SK-N-SH (cell line): ENCODE data around the gene LIM2. TPM values are rescaled to one million over a fixed set of nuclear protein-coding genes. Genes with fewer than 3 reads are reported as not detected.

Experiments
- CTCF ChIA-PET: fragments of 300-600, 350-600 bp; formaldehyde crosslinking; extraction: SDS; loops from one replicate; lab custom pipeline; 2021; lab: Yijun Ruan, JAX
- POLR2A ChIA-PET: fragments of 350-600 bp; sonication (Branson Sonifier 250); formaldehyde crosslinking; extraction: SDS; loops from one replicate; lab custom pipeline; 2020; ENCODE audit warnings: antibody characterized with exemption, inconsistent platforms; lab: Yijun Ruan, JAX
- DNase-seq: peaks from one replicate; pipeline ENCODE4 v3.0.0; 2012
- H2AFZ ChIP-seq: fragments of 200-600 bp; sonication (generic); 2 replicates; pipeline ENCODE4 v1.8.1; 2016; ENCODE audit warnings: antibody characterized with exemption, mild to moderate bottlenecking, low read depth
- H3F3A ChIP-seq: fragments of 200-600 bp; sonication (generic); replicated peaks from 2 replicates; pipeline ENCODE3; 2016; ENCODE audit warnings: antibody characterized with exemption, mild to moderate bottlenecking; ENCODE audit not compliant: insufficient read depth
- H3K27ac ChIP-seq, 2 experiments: fragments of 200-500 bp in 1 of 2; fragments of 200-600 bp in 1 of 2; sonication (Bioruptor generic) in 1 of 2; sonication (generic), shearing (Covaris generic) in 1 of 2; 2 replicates each; pipeline versions ENCODE4 v1.5.1 to v1.6.1; 2014 to 2016; ENCODE audit warnings: low read depth in 2 of 2, inconsistent platforms in 1 of 2, low read length in 1 of 2, mild to moderate bottlenecking in 1 of 2, mixed read lengths in 1 of 2
- H3K27me3 ChIP-seq: fragments of 200-600 bp; sonication (generic), shearing (Covaris generic); 2 replicates; pipeline ENCODE4 v1.6.1; 2016; ENCODE audit warnings: mixed run types; ENCODE audit not compliant: insufficient read depth
- H3K36me3 ChIP-seq, 2 experiments: fragments of 200-500 bp in 1 of 2; fragments of 200-600 bp in 1 of 2; sonication (Bioruptor generic) in 1 of 2; sonication (generic) in 1 of 2; replicated peaks in 1 of 2; 2 replicates each; pipeline versions ENCODE3 to v1.5.1; 2014 to 2016; ENCODE audit warnings: low read length in 1 of 2, mild to moderate bottlenecking in 1 of 2; ENCODE audit not compliant: insufficient read depth in 2 of 2, control insufficient read depth in 1 of 2
- H3K4me1 ChIP-seq, 2 experiments: fragments of 200-500 bp in 1 of 2; fragments of 200-600 bp in 1 of 2; sonication (Bioruptor generic) in 1 of 2; sonication (generic), shearing (Covaris generic) in 1 of 2; 2 replicates each; pipeline versions ENCODE4 v1.5.1 to v1.6.1; 2014 to 2016; ENCODE audit warnings: low read depth in 1 of 2, low read length in 1 of 2, mixed run types in 1 of 2; ENCODE audit not compliant: insufficient read depth in 2 of 2, control insufficient read depth in 1 of 2
- H3K4me2 ChIP-seq: fragments of 200-600 bp; sonication (generic), shearing (Covaris generic); 2 replicates; pipeline ENCODE4 v1.6.1; 2017; ENCODE audit warnings: mixed run types
- H3K4me3 ChIP-seq, 2 experiments: fragments of 200-500 bp in 1 of 2; fragments of 200-600 bp in 1 of 2; sonication (Bioruptor generic) in 1 of 2; sonication (generic), shearing (Covaris generic) in 1 of 2; 2 replicates each; pipeline versions ENCODE4 v1.5.1 to v1.8.1; 2014 to 2016; ENCODE audit warnings: low read depth in 2 of 2, inconsistent platforms in 1 of 2, low read length in 1 of 2, mild to moderate bottlenecking in 1 of 2, mixed read lengths in 1 of 2, moderate library complexity in 1 of 2
- H3K79me2 ChIP-seq: fragments of 200-600 bp; sonication (generic); 2 replicates; pipeline ENCODE4 v1.8.1; 2017; ENCODE audit warnings: mild to moderate bottlenecking; ENCODE audit not compliant: insufficient read depth
- H3K9ac ChIP-seq: fragments of 200-600 bp; sonication (generic); 2 replicates; pipeline ENCODE4 v1.6.1; 2017; ENCODE audit warnings: mixed run types
- H3K9me2 ChIP-seq: fragments of 200-600 bp; sonication (generic); 2 replicates; pipeline ENCODE4 v1.6.1; 2017; ENCODE audit warnings: mixed run types
- H3K9me3 ChIP-seq: fragments of 200-600 bp; sonication (generic); 2 replicates; pipeline ENCODE4 v1.6.1; 2017; ENCODE audit warnings: mixed run types, mild to moderate bottlenecking, moderate library complexity
- H4K20me1 ChIP-seq: fragments of 200-600 bp; sonication (generic); 2 replicates; pipeline ENCODE4 v1.6.1; 2017; ENCODE audit warnings: mild to moderate bottlenecking, mixed run types; ENCODE audit not compliant: insufficient read depth
- CTCF ChIP-seq: fragments of 200-600 bp; sonication (generic); IDR thresholded peaks from 2 replicates; pipeline ENCODE4 v1.6.1; 2017; ENCODE audit warnings: antibody characterized with exemption, mild to moderate bottlenecking, moderate library complexity
- EP300 ChIP-seq, 2 experiments: IDR thresholded peaks; 2 replicates each; pipeline versions ENCODE4 v1.4.0 to v1.6.1; 2012; ENCODE audit warnings: borderline replicate concordance in 1 of 2, low read depth in 1 of 2, low read length in 1 of 2
- FOXM1 ChIP-seq: IDR thresholded peaks from 2 replicates; pipeline ENCODE4 v1.4.0; 2012; ENCODE audit warnings: low read depth, mild to moderate bottlenecking
- JUND ChIP-seq: IDR thresholded peaks from 2 replicates; pipeline ENCODE4 v1.4.0; 2012
- MEF2A ChIP-seq: IDR thresholded peaks from 2 replicates; pipeline ENCODE4 v1.4.0; 2012; ENCODE audit warnings: low read depth, borderline replicate concordance
- MXI1 ChIP-seq: IDR thresholded peaks from 2 replicates; pipeline ENCODE4 v1.6.1; 2012; ENCODE audit warnings: mild to moderate bottlenecking, low read depth, low read length, improper control_type of control experiment
- NFIC ChIP-seq: IDR thresholded peaks from 2 replicates; pipeline ENCODE4 v1.4.0; 2012; ENCODE audit warnings: borderline replicate concordance
- PBX3 ChIP-seq: IDR thresholded peaks from 2 replicates; pipeline ENCODE4; 2012
- REST ChIP-seq: IDR thresholded peaks from 2 replicates; pipeline ENCODE4 v1.6.1; 2012; ENCODE audit warnings: mild to moderate bottlenecking, low read depth, low read length, moderate library complexity
- SIN3A ChIP-seq: IDR thresholded peaks from 2 replicates; pipeline ENCODE4 v1.6.1; 2012; ENCODE audit warnings: low read depth, mild to moderate bottlenecking, low read length, moderate library complexity, borderline replicate concordance
- YY1 ChIP-seq: IDR thresholded peaks from 2 replicates; pipeline ENCODE4 v1.4.0; 2012; ENCODE audit warnings: low read depth, mild to moderate bottlenecking
- WGBS: methylation state at CpG from one replicate; pipeline ENCODE4 v1.1.6; 2017; ENCODE audit warnings: low lambda C conversion rate; 5-methylcytosine and 5-hydroxymethylcytosine counted together
- polyA plus RNA-seq, 3 experiments: library from polyadenylated mRNA; depleted of rRNA; stranded (reverse); fragments of >200 nt; gene quantifications; 2 replicates each; pipeline ENCODE4 v1.2.3, GENCODE V29; 2012

Gene LIM2
- polyA plus RNA-seq, 1 of the 3 experiments (the other 2 are of a cell fraction) = not detected

- Histone ChIP-seq H3K79me2 (no peaks in the 10 kb centered on the region), H3K9me2 (no peaks in the 10 kb centered on the region), H3K4me1 (no peaks in the 10 kb centered on the region; a peak in 1 of 4 replicates), H2AFZ (no peak overlapping the region), H3K4me3 (no peak overlapping the region), H3K4me2 (no peak overlapping the region), H3K9ac (no peak overlapping the region), H4K20me1 (no peaks in the 10 kb centered on the region), H3K27me3 (no peaks in the 10 kb centered on the region), H3K27ac (no peak overlapping the region), H3K36me3 (no peaks in the 10 kb centered on the region), H3F3A (peaks cover 7% of the 10 kb centered on the region), H3K9me3 (no peaks in the 10 kb centered on the region)
- no peak for DNase-seq
- CTCF ChIA-PET = interaction anchor here (0.8 to 1.5 kb wide), 2 partner anchors 14 to 43 kb away, joined by 3 to 4 read pairs; partner anchors contain the start of gene VSIG10L
- TF ChIP-seq FOXM1 = no peak
- TF ChIP-seq SIN3A = no peak
- no peak for TF ChIP-seq JUND
- TF ChIP-seq EP300 (IDR thresholded peaks at IDR 0.05; ENCODE audit: borderline replicate concordance in 1 of 2, low read depth in 1 of 2, low read length in 1 of 2) = no peak
- no peak for TF ChIP-seq MEF2A
- no peak for TF ChIP-seq PBX3
- TF ChIP-seq YY1 = no peak
- TF ChIP-seq MXI1 = no peak
- TF ChIP-seq CTCF = no peak
- TF ChIP-seq REST = no peak
- TF ChIP-seq NFIC = no peak
- POLR2A ChIA-PET = no interaction called here
- 92% methylated on average over 10 of the region's 10 CpGs for WGBS
Measured at GRCh38 chr19:51356159-51356801, 31.5 kb downstream of the LIM2 start.
